Endothelial cell (in vitro differentiated cells): Measurements from ENCODE around the gene LZTS3. TPM values are rescaled to one million over a fixed set of nuclear protein-coding genes. Genes with fewer than 3 reads are reported as not detected.
"Not testable (repeated sequence)": the region's sequence is repeated elsewhere in the genome, so short reads cannot be mapped to it uniquely, and the experiment has no call there.

Experiments
- DNase-seq: peaks from one replicate; pipeline ENCODE4 v3.0.0; 2021; ENCODE audit warnings: low spot score
- H3K27ac Mint-ChIP-seq: one replicate; pipeline ENCODE4 v1.8.0; 2021; ENCODE audit warnings: mixed read lengths, inconsistent platforms; ENCODE audit not compliant: unreplicated experiment
- H3K27me3 Mint-ChIP-seq: one replicate; pipeline ENCODE4 v1.8.0; 2021; ENCODE audit warnings: mild to moderate bottlenecking, moderate library complexity, mixed read lengths, inconsistent platforms; ENCODE audit not compliant: unreplicated experiment
- H3K36me3 Mint-ChIP-seq: one replicate; pipeline ENCODE4 v1.8.0; 2021; ENCODE audit warnings: mild to moderate bottlenecking, low read depth, mixed read lengths, inconsistent platforms; ENCODE audit not compliant: unreplicated experiment
- H3K4me1 Mint-ChIP-seq: one replicate; pipeline ENCODE4 v1.8.0; 2021; ENCODE audit warnings: mild to moderate bottlenecking, mixed read lengths, inconsistent platforms; ENCODE audit not compliant: unreplicated experiment
- H3K4me3 Mint-ChIP-seq: one replicate; pipeline ENCODE4 v1.8.0; 2021; ENCODE audit warnings: mild to moderate bottlenecking, mixed read lengths, inconsistent platforms; ENCODE audit not compliant: unreplicated experiment
- H3K9me3 Mint-ChIP-seq: one replicate; pipeline ENCODE4 v1.8.0; 2021; ENCODE audit warnings: mixed read lengths, inconsistent platforms; ENCODE audit not compliant: unreplicated experiment
- CTCF ChIP-seq: fragments of 200-600 bp; sonication (generic); IDR thresholded peaks from one replicate; pipeline ENCODE4 v1.5.0; 2021; ENCODE audit warnings: antibody characterized with exemption; ENCODE audit not compliant: unreplicated experiment
- total RNA-seq: library from RNA; stranded (reverse); fragmentation: NEBNext Ultra II Directional; extraction: Animal tissue kit (Norgen Biotek cat#: 25700); gene quantifications from one replicate; pipeline ENCODE4 v1.2.1, GENCODE V29; 2021; ENCODE audit not compliant: unreplicated experiment

The LZTS3 gene
- total RNA-seq, 1 donor from 2014 or later = 6.1 TPM

DNA sequence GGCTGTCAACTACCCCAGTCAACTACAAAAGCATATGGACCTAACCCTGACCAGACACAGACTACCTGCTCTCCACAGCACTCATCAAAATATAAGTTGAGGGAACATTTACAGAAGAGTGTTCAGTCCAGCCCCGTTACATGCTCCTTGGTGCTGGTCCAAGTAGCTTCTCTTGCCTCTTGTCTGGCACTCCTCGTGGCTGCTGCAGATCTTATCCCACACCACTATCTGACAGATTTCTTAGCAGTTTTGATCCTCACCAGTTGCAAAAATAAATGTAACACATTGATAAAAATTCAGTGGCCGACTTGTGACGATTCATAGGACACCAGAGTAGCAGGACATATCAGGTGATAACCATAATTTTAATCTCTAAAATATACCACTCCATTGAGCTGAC is 44.3 kb downstream of the LZTS3 start:
- Mint-ChIP-seq H3K36me3 (no peaks in the 10 kb centered on the region), H3K4me3 (no peak overlapping the region), H3K4me1 (no peaks in the 10 kb centered on the region), H3K9me3 (no peaks in the 10 kb centered on the region), H3K27ac (no peak overlapping the region), H3K27me3 (peaks cover 7% of the 10 kb centered on the region)
- no peak for TF ChIP-seq CTCF
- no peak for DNase-seq

DNA sequence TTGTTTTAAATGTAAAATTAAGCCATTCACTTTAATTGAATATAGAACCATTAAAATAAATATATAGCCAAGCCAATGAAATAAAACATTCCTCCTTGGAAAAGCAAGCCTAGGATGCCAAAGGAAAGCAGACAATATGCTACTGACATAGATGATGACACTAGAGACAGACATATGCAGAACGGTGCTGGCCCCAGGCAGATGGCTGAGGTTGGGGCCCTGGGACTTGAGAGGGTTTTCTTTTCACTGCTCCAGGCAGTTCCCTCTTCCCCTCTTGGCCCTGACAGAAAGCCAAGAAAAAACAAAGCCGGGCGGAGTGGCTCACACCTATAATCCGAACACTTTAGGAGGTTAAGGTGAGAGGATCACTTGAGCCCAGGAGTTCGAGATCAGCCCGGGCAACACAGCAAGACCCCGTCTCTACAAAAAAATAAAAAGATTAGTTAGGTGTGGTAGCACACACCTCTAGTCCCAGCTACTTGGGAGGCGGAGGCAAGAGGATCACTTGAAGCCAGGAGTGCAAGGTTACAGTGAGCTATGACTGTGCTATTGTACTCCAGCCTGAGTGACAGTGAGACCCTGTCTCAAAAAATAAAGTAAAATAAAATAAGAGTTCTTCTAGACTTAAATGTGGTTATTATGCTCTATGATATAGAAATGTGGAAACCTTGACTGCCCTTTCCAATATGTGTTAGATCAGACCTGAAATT is 44.9 kb downstream of the LZTS3 start:
- no peak for DNase-seq
- no peak for TF ChIP-seq CTCF
- peaks cover 7% of the 10 kb centered on the region for H3K27me3 Mint-ChIP-seq
- no peak overlapping the region for H3K4me3 Mint-ChIP-seq
- H3K36me3 Mint-ChIP-seq = peaks cover 5% of the 10 kb centered on the region
- H3K9me3 Mint-ChIP-seq = no peaks in the 10 kb centered on the region
- H3K27ac Mint-ChIP-seq = no peak overlapping the region
- no peaks in the 10 kb centered on the region for H3K4me1 Mint-ChIP-seq

DNA sequence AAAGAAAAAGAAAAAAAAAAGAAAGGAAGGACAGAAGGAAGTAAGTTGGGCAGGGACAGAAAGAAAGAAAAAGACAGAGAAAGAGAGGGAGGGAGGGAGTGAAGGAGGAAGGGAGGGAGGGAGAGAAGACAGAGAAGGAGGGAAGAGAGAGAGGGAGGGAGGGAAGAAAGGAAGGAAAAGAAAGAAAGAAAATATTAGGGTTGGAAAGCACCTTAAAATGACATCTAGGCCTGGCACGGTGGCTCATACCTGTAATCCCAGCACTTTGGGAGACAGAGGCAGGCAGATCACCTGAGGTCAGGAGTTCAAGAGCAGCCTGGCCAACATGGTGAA is 46.9 kb downstream of the LZTS3 start:
- no peaks in the 10 kb centered on the region for H3K9me3 Mint-ChIP-seq
- H3K27ac Mint-ChIP-seq = no peak overlapping the region
- H3K27me3 Mint-ChIP-seq = peaks cover 7% of the 10 kb centered on the region
- H3K4me3 Mint-ChIP-seq = no peak overlapping the region
- TF ChIP-seq CTCF = no peak
- peaks cover 5% of the 10 kb centered on the region for H3K4me1 Mint-ChIP-seq
- peaks cover 24% of the 10 kb centered on the region for H3K36me3 Mint-ChIP-seq
- no peak for DNase-seq

- not testable (repeated sequence) for H3K27me3 Mint-ChIP-seq, DNase-seq, H3K27ac Mint-ChIP-seq, H3K4me1 Mint-ChIP-seq, H3K4me3 Mint-ChIP-seq, H3K9me3 Mint-ChIP-seq
- H3K36me3 Mint-ChIP-seq = peaks cover 29% of the 10 kb centered on the region
Measured at GRCh38 chr20:3125776-3126526, 47.4 kb downstream of the LZTS3 start.

DNA sequence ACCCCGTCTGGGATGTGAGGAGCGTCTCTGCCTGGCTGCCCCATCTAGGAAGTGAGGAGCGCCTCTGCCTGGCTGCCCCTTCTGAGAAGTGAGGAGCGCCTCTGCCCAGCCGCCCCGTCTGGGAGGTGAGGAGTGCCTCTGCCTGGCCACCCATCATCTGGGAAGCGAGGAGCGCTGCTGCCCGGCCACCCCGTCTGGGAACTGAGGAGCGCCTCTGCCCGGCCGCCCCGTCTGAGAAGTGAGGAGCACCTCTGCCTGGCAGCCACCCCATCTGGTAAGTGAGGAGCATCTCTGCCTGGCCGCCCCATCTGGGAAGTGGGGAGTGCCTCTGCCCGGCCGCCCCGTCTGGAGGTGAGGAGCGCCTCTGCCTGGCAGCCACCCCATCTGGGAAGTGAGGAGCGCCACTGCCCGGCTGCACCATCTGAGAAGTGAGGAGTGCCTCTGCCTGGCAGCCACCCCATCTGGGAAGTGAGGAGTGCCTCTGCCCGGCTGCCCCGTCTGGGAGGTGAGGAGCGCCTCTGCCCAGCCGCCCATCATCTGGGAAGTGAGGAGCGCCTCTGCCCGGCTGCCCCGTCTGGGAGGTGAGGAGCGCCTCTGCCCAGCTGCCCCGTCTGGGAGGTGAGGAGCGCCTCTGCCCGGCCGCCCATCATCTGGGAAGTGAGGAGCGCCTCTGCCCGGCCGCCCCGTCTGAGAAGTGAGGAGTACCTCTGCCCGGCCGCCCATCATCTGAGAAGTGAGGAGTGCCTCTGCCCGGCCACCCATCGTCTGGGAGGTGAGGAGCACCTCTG is 48.4 kb downstream of the LZTS3 start:
- H3K27ac Mint-ChIP-seq, H3K9me3 Mint-ChIP-seq, H3K27me3 Mint-ChIP-seq, DNase-seq, H3K4me3 Mint-ChIP-seq: not testable (repeated sequence)
- peaks cover 14% of the 10 kb centered on the region for H3K4me1 Mint-ChIP-seq
- H3K36me3 Mint-ChIP-seq = peaks cover 34% of the 10 kb centered on the region

DNA sequence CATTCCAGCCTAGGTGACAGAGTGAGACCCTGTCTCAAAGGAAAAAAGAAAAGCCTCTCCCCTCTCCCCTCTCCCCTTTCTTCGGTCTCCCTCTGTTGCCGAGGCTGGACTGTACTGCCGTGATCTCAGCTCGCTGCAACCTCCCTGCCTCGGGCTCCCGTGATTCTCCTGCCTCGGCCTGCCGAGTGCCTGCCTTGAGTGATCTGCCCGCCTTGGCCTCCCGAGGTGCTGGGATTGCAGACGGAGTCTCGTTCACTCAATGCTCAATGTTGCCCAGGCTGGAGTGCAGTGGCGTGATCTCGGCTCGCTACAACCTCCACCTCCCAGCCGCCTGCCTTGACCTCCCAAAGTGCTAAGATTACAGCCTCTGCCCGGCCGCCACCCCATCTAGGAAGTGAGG is 49.2 kb downstream of the LZTS3 start:
- Mint-ChIP-seq H3K36me3 (peaks cover 34% of the 10 kb centered on the region), H3K4me1 (peaks cover 14% of the 10 kb centered on the region)
- H3K4me3 Mint-ChIP-seq, H3K9me3 Mint-ChIP-seq, H3K27me3 Mint-ChIP-seq, H3K27ac Mint-ChIP-seq, DNase-seq: not testable (repeated sequence)
